NCI-H526 treated with DMSO at 0.1 percent for 48 hours (cell line): ENCODE results near the gene INSIG2.
A peak's percentile ranks its signal among the peaks of the same experiment; 100 is the strongest.

Experiments used
- DNase-seq: peaks from one replicate; lab custom pipeline; 2025; lab: John Stamatoyannopoulos, UW

The INSIG2 gene

GRCh38 chr2:118130385-118130784 lies 42.1 kb downstream of the INSIG2 start:
- no peak for DNase-seq

- no peak for DNase-seq
These were observed 43.5 kb downstream of the INSIG2 start for GRCh38 chr2:118131771-118132170.

- DNase-seq, result no peak
These were observed 45.6 kb downstream of the INSIG2 start for GRCh38 chr2:118133916-118134315.

- no peak for DNase-seq
These were observed 46.4 kb downstream of the INSIG2 start for GRCh38 chr2:118134650-118135049.

- DNase-seq, result no peak
These were observed 56.9 kb downstream of the INSIG2 start for GRCh38 chr2:118145207-118145606.

- DNase-seq, result no peak
These were observed 57.5 kb downstream of the INSIG2 start for GRCh38 chr2:118145806-118146205.

GRCh38 chr2:118146315-118147283 lies 58.3 kb downstream of the INSIG2 start:
- DNase-seq, result no peak

- no peak for DNase-seq
These were observed 59.9 kb downstream of the INSIG2 start for GRCh38 chr2:118148133-118148532.

- no peak for DNase-seq
These were observed 60.5 kb downstream of the INSIG2 start for GRCh38 chr2:118148809-118149208.

GRCh38 chr2:118150294-118150693 lies 62.0 kb downstream of the INSIG2 start:
- DNase-seq, result no peak

- peak; percentile 56 for DNase-seq
These were observed 63.6 kb downstream of the INSIG2 start for GRCh38 chr2:118151831-118152230.

GRCh38 chr2:118153433-118153832 lies 65.2 kb downstream of the INSIG2 start:
- no peak for DNase-seq

GRCh38 chr2:118154176-118154575 lies 65.9 kb downstream of the INSIG2 start:
- no peak for DNase-seq
